ENCODE data around the gene ZC2HC1B.

- TF ChIP-seq EZH2phosphoT487 (IDR thresholded peaks at IDR 0.05): no peak
- TF ChIP-seq CTCF (IDR thresholded peaks at IDR 0.05): no peak
- TF ChIP-seq EZH2 (IDR thresholded peaks at IDR 0.05): no peak
These were observed 83.9 kb downstream of the ZC2HC1B start for GRCh38 chr6:143948208-143948607.
